Measurements from ENCODE around the gene ARHGAP26. TPM values are rescaled to one million over a fixed set of nuclear protein-coding genes. Genes with fewer than 3 reads are reported as not detected.

ARHGAP26 gene
- total RNA-seq, 1 donor from 2014 or later, result 35.4 TPM

GRCh38 chr5:142792865-142793232 lies 22.7 kb downstream of the ARHGAP26 start:
- Histone ChIP-seq H3K27ac (no peak overlapping the region), H3K4me1 (peaks cover 4% of the 10 kb centered on the region), H3K36me3 (no peaks in the 10 kb centered on the region), H3K4me3 (no peak overlapping the region), H3K9me3 (no peaks in the 10 kb centered on the region), H3K27me3 (no peaks in the 10 kb centered on the region)
- intact Hi-C loops (cut with DNase I), result no loop called here
- no peak for TF ChIP-seq CTCF (IDR thresholded peaks at IDR 0.05)
- DNase-seq, result no peak
- no peak for ATAC-seq

- TF ChIP-seq CTCF (IDR thresholded peaks at IDR 0.05), result no peak
- DNase-seq (no peak), ATAC-seq (no peak)
- H3K9me3 ChIP-seq, result no peaks in the 10 kb centered on the region
- H3K36me3 ChIP-seq, result no peaks in the 10 kb centered on the region
- H3K27ac ChIP-seq, result no peak overlapping the region
- H3K4me1 ChIP-seq, result peaks cover 12% of the 10 kb centered on the region
- no peaks in the 10 kb centered on the region for H3K27me3 ChIP-seq
- intact Hi-C loops (cut with DNase I), result no loop called here
- no peak overlapping the region for H3K4me3 ChIP-seq
Observed at GRCh38 chr5:142794537-142794936, 24.4 kb downstream of the ARHGAP26 start.

- H3K27me3 ChIP-seq, result no peaks in the 10 kb centered on the region
- no peak for TF ChIP-seq CTCF (IDR thresholded peaks at IDR 0.05)
- no peak for DNase-seq
- H3K4me1 ChIP-seq, result peaks cover 16% of the 10 kb centered on the region
- no peak overlapping the region for H3K4me3 ChIP-seq
- no peak overlapping the region for H3K27ac ChIP-seq
- intact Hi-C loops (cut with DNase I), result no loop called here
- no peaks in the 10 kb centered on the region for H3K36me3 ChIP-seq
- no peaks in the 10 kb centered on the region for H3K9me3 ChIP-seq
- ATAC-seq, result peak; percentile 66
Observed at GRCh38 chr5:142795251-142795650, 25.1 kb downstream of the ARHGAP26 start.

GRCh38 chr5:142796492-142797109 lies 26.4 kb downstream of the ARHGAP26 start:
- Histone ChIP-seq H3K9me3 (no peaks in the 10 kb centered on the region), H3K4me1 (peaks cover 16% of the 10 kb centered on the region), H3K27ac (peak overlapping the region; percentile 33), H3K27me3 (no peaks in the 10 kb centered on the region), H3K36me3 (no peaks in the 10 kb centered on the region), H3K4me3 (no peak overlapping the region)
- TF ChIP-seq CTCF (IDR thresholded peaks at IDR 0.05), result no peak
- DNase-seq (no peak), ATAC-seq (no peak)
- intact Hi-C loops (cut with DNase I), result no loop called here

GRCh38 chr5:142797420-142797819 lies 27.2 kb downstream of the ARHGAP26 start:
- no peak for ATAC-seq
- no peaks in the 10 kb centered on the region for H3K27me3 ChIP-seq

More at GRCh38 chr5:142797420-142797819, 27.2 kb downstream of the ARHGAP26 start:
- H3K27ac ChIP-seq, result peak overlapping the region; percentile 33
- intact Hi-C loops (cut with DNase I), result no loop called here
- no peak overlapping the region for H3K4me3 ChIP-seq
- no peak for TF ChIP-seq CTCF (IDR thresholded peaks at IDR 0.05)
- no peaks in the 10 kb centered on the region for H3K36me3 ChIP-seq
- no peaks in the 10 kb centered on the region for H3K9me3 ChIP-seq
- no peak for DNase-seq
- H3K4me1 ChIP-seq, result peaks cover 20% of the 10 kb centered on the region
